CD4-positive, alpha-beta T cell treated with Interleukin-17A for 4 hours (primary cell): Measurements from ENCODE around the gene ULBP1.
"Not testable (repeated sequence)": the region's sequence is repeated elsewhere in the genome, so short reads cannot be mapped to it uniquely, and the experiment has no call there.

Experiments
- DNase-seq: peaks from one replicate; pipeline ENCODE4 v3.0.0-alpha.2; 2020; ENCODE audit warnings: mixed read lengths

The ULBP1 gene

GRCh38 chr6:149963462-149964307, at the start of gene ULBP1:
ULBP1 (plus strand) TSS chr6:149963943; CDS start chr6:149964050, 107 bp downstream.
- peak; percentile 85 for DNase-seq

- no peak for DNase-seq
Measured at GRCh38 chr6:149915970-149916865, 47.5 kb upstream of the ULBP1 start.

- no peak for DNase-seq
Measured at GRCh38 chr6:149917679-149918078, 46.1 kb upstream of the ULBP1 start.

- DNase-seq, result no peak
Measured at GRCh38 chr6:149918151-149918905, 45.4 kb upstream of the ULBP1 start.

GRCh38 chr6:149919126-149919833, 44.5 kb upstream of the ULBP1 start:
- not testable (repeated sequence) for DNase-seq

GRCh38 chr6:149919834-149920225, 43.9 kb upstream of the ULBP1 start:
- DNase-seq, result no peak

- DNase-seq, result no peak
Measured at GRCh38 chr6:149921361-149921760, 42.4 kb upstream of the ULBP1 start.

- not testable (repeated sequence) for DNase-seq
Measured at GRCh38 chr6:149922091-149922490, 41.7 kb upstream of the ULBP1 start.

GRCh38 chr6:149922642-149923326, 41.0 kb upstream of the ULBP1 start, which contains the start of gene RAET1G:
RAET1G (minus strand) TSS chr6:149923121; CDS start chr6:149923010, 111 bp downstream.
- peak; percentile 84 for DNase-seq

- no peak for DNase-seq
Measured at GRCh38 chr6:149923327-149923986, 40.3 kb upstream of the ULBP1 start.

GRCh38 chr6:149924206-149924932, 39.4 kb upstream of the ULBP1 start:
- DNase-seq, result no peak

- no peak for DNase-seq
Measured at GRCh38 chr6:149924933-149925252, 38.9 kb upstream of the ULBP1 start.

GRCh38 chr6:149925253-149925973, 38.3 kb upstream of the ULBP1 start:
- DNase-seq, result no peak

GRCh38 chr6:149925974-149926777, 37.6 kb upstream of the ULBP1 start:
- DNase-seq, result peak; percentile 76

GRCh38 chr6:149927025-149927424, 36.7 kb upstream of the ULBP1 start:
- DNase-seq, result not testable (repeated sequence)

- no peak for DNase-seq
Measured at GRCh38 chr6:149929422-149929821, 34.3 kb upstream of the ULBP1 start.

GRCh38 chr6:149931501-149931900, 32.2 kb upstream of the ULBP1 start:
- DNase-seq, result no peak

GRCh38 chr6:149933036-149933435, 30.7 kb upstream of the ULBP1 start:
- DNase-seq, result no peak

- DNase-seq, result no peak
Measured at GRCh38 chr6:149933461-149933860, 30.3 kb upstream of the ULBP1 start.
